C1 segment of cervical spinal cord (tissue), 14 donors: Measurements from ENCODE around the gene CHSY1.
A peak's percentile ranks its signal among the peaks of the same experiment; 100 is the strongest.

Source experiments
- DNase-seq, 14 donors: peaks; one replicate each; lab custom pipeline; 2025; lab: John Stamatoyannopoulos, UW

CHSY1 gene

DNA sequence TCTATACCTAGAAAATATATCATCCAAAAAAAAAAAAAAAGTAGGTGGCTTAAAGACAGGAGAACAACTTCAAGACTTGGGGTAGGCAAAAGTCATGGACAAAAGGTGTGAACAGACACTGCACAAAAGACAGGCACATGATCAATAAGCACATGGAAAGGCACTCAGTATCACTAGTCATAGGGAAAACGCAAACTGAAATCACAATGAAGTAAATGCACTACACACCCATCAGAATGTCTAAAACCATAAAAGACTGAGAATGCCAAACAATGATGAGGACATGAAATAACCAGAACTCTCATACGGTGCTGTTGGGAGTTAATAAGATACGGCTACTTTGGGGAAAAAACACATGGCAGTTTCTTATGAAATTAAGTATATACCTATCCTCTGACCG lies 40.0 kb downstream of the CHSY1 start:
- no peak for DNase-seq

DNA sequence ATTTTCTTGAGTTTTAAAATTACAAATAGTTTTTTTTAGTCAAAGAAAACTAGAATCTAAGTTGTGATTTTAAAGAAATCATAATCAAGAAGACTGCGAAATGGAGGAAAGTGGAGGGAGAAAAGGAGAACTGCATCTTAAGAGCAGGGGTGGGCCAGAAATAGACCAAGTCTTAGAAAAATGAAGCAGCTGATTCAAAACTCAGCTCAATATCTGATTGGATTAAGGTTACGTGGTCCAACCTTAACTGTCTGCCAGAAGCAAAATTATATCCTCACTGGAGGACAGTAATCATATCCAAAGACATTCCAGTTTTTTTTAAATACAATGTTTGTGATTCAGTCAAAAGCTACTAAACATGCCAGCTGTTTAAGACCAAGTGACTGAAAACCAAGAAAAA lies 41.4 kb downstream of the CHSY1 start:
- DNase-seq: no peak

DNA sequence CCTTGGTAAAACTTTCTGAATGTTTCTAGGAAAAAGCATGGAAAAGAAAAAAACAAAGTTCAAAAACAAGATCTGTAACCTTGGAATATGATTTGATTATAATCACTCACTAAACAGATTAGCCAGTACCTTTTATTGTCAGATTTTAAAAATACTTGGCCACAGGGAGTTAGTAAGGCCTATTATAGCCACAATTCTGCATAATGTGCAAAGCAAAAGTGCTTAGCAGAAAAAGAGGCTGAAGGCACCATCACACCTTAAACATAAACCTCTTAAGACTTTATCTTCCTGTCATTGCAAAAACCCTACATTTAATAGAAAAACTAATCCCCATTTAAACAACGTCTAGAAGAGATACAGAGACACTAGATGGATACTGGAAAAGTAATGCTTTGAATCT lies 41.8 kb downstream of the CHSY1 start:
- no peak for DNase-seq

DNA sequence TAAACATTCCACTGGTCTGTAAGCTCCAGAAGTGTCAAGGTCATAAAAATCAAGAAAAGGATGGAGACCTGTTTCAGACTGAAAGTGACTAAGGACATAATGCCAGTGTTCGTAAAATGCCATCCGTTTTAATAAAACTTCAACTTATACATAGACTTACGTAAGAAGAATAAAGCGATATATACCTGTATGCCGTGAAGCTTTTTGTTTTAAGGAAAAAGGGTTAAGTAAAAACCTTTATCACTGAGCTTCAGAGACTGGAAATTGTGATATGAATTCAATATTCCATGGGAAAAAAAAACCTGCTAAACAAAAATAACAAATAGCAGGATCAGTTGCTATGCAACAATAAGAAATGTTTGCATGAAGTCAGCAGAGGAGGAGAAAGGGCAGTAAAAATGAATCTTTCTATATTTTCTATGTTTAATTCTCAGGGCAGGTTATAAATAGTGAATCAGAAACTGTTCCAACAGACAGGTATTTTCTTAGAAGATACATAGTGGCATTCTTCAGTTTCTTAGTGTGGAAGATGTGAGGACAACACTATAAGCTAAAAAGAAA lies 42.5 kb downstream of the CHSY1 start:
- no peak for DNase-seq

DNA sequence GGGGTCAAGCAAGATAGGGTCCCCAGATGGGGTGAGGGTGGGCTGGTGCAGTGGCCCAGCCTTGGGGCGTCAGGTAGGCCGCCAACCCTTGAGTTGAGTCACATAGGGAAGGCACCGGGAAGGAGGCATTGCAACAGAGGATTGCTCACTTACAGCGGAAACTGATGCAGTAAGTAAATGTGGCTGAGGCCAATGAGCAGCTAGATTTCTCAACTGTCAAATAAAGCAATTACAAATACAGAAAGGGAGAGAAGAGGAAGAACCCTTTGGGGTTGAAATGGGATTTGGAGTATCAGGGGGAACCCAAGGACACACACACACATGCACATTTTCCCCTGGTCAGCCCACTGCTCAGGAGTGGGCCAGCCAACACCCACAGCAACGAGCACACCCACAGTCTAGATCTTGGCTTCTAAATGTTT lies 44.0 kb downstream of the CHSY1 start:
- peak in 1 of 14 donors; percentile 29 for DNase-seq

DNA sequence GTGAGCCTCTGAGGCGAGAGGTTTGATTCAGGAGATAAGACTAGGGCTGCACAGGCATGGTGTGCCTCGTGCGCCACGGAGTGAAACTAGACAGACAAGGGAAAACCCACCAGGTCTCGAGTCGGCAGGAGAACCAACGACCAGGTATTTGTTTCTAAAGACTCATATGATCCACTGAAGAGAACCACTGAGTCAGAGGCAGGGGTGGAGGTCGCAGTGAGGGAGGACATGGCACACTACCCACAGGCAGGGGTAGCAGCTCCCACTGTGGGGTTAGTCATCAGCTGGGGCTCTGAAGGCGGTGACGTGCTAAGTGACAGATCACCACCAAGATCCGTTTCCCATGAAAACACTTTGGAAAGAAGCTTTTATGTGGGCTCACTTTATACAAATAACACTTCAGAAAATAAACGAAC lies 45.7 kb downstream of the CHSY1 start:
- DNase-seq: peak in 1 of 14 donors; percentile 32

DNA sequence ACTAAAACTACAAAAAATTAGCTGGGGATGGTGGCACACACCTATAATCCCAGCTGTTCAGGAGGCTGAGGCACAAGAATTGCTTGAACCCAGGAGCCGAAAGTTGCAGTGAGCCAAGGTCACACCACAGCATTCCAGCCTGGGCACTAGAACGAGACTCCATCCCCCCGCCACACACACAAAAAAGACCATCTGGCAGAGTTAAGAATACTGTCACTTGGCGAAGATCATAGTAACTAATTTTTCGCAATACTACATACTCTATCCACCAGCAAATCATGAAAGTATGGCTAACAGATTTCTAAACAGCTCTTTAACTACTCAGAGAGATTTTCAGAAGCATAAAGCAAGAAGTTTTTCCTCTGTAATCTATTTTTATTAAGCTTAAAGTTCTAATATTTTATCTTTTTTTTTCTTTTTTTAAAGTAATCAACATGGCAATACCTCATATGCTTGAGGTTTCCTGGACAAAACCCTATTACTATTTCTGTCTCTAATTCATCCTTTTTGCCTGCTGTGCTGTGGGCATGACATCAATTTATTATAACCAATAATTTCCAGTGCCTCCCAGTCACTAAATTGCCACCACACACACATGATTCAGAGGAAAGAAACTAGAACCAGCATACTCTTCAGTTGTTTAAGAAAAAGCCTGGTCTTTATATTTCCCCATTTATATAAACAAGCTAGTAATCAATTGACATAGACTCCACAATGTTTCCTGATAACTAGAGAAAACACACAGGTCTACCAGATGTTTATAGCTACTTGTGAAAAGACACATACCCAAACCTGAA lies 46.9 kb downstream of the CHSY1 start:
- DNase-seq: no peak

DNA sequence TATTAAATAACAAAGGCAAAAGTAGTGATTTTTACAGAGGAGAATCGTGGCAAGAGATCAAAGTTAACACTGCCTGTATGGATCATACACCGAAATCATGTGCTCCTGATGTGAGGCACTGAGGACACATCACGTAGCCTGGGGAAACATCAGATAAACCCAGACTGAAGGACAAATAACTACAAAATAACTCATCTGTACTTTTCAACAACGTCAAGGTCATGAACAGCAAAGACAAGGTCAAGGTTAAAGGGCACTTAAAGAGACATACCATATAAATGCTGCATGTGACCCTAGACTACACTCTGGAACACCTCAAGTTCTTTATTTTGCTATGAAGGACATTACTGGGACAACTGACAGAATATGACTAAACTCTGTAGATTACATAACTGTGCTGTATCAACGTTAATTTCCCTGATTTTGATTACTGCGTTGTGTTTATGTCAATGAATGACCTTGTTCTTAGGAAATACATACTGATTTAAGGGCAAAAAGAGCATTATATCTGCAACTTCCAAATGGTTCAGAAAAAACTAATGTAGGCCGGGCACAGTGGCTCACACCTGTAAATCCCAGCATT lies 48.1 kb downstream of the CHSY1 start:
- DNase-seq: no peak

DNA sequence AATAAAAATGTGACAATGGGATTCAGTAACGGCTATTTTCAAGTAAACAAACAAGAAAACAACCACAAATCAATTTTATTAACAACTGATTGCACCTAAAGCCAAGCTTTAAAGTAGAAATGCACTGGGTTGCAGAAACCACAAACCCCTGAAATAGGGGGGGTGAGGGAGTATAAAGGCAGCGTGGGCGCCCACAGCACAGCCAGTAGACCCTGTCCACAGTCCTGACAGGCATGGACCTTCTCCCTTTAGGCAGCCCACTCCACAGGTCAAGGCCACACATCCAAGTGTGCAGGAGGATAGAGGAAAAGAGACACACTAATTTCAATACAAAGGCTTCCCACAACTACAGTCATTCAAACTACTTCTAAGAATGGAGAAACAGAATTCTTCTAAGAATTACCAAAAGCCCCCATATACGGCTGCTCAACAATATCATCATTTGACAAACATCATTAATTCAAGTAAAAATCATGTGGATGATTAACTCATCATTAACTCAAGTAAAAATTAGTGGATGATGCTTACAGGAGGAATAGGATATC lies 48.7 kb downstream of the CHSY1 start:
- DNase-seq: no peak

DNA sequence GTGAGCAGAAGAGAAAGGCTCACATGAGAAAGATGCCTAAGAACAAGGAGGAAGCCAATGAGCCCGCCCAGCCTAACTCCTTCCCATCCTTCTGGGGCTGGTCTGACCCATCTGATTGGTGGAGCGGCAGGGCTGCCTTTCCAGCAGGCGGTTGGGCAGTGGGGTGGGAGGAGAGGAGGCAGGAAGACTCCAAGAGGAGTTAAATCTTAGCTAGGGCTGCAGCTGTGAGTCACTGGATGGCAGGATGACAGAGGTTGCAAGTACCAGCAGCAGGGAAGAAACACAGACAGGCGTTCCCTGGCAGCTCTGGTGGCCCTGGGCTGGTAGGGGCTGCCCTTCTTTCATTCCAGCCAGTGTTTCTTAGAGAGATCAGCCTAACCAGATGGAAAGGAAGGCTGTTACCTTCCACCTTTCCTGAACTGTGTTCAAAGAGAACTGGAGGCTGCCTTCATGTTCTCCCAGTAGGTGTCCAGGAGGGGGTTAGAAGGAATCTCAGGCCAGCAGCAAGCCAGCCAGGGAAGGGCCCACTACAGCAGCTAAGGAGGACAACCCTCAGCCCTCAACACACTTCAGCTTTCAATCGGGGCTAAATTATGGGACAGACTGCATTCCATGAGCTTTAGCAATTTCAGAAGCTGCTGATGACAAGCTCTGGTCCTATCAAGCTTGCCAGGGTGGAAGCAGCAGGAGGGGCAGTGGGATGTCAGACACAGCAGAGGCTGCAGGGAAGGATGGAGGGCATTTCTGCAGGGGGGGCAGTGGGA lies 50.3 kb downstream of the CHSY1 start:
- peak in 9 of 14 donors; percentile 25 to 84 (median 58) for DNase-seq

DNA sequence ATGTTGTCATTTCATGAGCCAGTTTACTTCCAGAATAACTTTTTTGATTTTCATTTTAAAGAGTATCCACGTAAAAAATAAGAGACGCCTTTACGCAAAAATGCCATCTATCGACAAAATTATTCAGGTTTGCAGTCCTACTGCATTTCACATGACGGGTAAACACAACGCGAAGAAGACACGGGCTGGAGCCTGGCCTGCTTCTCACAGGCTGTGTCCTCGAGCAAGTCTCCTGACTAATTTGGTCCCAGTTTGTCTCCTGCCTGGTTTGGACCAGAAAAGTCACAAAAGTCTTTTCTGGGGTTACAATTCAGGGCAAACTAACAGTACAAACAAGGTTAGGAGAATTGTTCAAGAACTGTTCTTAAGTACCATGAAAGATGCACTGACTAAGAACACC lies 51.7 kb downstream of the CHSY1 start:
- DNase-seq: no peak

DNA sequence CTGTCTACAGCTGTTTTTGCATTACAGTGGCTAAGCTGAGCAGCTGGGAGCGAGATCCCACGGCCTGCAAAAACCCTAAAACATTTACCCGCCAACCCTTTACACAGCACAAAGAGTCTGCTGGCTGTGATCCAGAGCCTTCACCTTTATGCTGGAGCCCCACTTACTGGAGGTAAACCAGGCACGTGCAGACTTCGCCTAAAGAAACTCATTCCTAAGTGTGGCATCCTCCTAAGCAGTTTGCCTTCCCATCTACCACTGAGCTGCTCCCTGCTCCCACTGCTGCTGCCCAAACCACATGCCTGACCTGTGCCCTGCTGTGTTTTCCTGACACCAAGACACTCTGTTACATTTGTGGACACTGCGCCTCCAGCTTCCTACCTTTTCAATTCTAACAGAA lies 53.0 kb downstream of the CHSY1 start:
- no peak for DNase-seq

DNA sequence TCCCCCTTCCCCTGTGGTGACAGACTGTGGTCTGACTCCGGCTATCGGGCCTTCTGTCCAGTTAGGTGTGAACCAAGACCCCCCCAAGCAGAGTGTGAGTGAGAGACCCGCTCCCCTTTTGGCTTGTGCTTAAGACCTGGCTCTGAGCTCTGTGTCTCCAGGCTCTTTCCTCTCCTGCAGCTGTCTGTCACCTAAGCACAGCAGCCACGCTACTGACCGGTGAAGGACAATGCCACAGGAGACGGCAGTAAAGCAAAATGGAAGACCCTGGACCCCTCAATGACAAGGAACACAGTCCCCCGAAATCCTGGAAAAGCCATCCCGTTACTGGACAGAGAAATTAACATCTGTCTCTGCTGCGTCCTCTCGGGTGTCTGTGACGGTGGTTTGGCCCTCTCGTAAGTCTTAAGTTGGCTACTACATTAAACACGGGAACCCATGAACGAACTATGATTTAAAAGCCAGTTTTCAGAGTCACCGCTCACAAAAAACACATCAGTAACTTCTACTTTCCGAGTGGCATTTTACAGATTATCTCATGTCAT lies 53.7 kb downstream of the CHSY1 start:
- no peak for DNase-seq

DNA sequence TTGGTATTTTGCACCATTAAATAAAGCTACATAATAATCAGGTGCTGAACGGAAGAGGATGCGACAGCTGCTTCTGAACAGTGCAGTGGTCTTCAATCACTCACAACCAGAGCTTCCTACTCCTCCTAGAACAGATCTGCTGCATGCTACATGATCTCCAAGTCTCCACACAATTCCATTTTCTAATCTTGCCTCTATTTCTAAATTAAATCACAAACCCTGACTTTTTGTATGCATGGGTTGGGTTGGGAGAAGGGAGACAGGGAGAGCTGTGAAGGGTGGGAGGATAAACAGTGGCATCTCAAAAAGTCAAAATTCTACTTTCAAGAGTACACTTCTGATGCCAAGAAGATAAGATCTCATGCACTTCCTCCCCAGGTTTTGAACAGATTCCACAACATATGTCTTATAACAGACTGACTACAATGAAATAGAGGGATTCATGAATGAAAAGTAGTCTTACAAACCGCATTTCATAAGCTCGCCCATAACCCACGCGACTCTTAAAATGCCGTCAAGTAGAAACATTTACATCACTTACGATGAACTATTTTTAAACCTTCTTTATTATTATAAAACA lies 57.2 kb downstream of the CHSY1 start:
- no peak for DNase-seq

DNA sequence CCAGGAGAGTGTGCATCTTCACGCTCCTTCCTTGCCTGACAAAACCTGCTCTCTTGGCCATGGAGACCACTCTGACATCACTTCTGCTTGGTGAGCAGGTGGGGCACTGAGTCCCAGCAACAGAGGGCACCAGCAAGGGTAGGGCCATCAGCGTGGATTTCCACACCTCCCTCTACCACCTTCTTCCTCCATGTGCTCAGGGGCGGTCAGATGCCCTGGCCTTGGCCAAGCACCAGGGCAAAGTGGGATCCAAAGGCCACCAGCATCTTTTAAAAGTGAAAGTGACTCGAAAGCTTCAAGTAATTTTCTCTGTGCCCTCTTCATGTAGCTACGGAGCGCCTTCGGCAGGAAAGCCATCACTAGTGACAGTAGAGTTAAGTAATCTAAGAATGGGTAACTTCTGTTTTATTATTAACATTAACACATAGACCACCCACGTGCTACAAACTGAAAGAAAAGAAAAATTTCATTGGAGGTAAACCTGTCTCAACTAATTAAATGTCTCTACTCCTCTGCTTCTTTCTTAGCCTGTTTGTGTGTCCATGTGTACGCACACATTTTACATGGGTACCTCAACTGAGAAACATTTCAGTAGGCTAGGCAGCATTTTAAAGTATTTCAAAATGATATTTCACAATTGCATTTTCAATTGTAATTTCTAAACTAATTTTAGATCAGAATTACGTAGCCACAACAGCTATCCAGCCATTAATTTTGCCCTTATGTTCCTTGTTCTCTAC lies 57.9 kb downstream of the CHSY1 start:
- no peak for DNase-seq

DNA sequence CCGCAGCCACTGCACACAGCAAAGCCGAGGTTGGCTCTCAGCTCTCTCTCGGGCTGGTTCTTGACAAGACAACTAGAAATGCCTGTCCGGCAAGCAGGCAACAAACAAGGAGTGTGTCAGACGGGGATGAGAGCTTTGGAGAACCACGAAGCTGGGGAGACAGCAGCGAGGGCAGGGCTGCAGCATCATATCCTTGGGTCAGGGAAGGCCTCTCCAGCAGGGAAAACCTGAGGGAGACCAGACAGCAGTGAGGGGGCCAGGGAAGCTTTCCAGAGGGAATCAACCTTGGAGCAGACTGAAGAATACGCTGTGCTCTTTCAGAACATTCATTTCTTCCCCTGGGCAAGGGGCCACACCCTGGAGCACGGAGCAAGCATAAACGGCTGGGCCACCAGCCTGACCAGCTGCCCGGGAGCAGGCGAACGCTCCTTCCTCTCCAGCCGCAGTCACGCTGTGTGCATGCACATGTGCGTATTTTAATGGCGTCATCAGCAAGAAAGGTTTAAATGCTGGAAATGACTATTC lies 58.7 kb downstream of the CHSY1 start:
- DNase-seq: peak in 3 of 14 donors; percentile 32 to 45 (median 38)

DNA sequence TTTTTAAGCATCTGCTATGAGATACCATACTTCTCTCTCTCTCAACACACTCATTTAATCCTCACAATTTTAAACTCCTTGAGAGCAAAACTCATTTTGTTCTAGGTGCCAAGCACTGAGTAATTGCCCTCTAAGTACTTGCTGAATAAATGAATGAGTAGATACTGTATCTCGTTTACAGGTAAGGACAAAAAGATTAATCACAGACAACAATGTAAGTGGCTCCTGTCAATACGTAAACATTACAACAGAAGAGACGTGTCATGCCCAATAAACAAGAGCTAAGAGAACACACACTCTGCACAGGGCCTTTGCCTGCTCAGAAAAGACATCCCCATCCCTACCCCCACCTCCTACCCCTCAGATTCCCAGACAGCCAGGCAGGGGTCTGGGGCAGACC lies 59.8 kb downstream of the CHSY1 start:
- DNase-seq: no peak

DNA sequence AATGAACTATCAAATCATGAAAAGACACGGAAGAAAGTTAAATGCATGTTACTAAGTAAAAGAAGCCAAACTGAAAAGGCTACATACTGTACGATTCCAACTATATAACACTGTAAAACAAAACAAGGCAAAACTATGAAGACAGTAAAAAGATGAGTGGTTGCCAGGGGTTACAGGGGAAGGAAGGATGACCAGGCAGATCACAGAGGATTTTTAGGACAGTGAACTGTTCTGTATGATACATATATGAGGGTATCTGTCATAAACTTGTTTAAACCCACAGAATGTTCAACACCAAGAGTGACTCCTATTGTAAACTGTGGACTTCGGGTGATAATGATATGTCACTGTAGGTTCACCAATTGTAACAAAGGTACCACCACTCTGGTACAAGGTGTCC lies 60.6 kb downstream of the CHSY1 start:
- no peak for DNase-seq

DNA sequence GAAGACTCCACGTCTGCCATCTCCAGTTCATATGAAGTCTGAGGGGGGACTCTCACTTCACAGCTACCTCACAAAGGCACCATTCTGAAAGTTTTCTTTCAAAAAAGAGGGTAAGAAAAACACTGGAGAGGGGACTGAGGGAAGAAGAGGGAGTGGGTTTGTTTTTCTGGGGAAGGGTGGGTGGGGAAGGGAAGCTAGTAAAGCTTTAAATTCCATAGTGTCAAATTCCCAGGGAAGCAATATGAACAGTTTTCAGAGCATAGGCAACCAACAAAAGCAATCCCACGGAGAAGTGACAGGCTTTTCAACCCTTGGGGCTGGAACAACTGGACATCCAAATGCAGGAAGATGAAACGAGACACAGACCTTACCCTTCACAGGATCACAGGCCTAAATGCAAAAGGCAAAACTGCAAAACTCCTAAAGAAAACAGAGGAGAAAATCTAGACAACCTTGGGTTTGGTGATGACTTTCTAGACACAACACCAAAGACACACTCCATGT lies 61.7 kb downstream of the CHSY1 start:
- DNase-seq: no peak

DNA sequence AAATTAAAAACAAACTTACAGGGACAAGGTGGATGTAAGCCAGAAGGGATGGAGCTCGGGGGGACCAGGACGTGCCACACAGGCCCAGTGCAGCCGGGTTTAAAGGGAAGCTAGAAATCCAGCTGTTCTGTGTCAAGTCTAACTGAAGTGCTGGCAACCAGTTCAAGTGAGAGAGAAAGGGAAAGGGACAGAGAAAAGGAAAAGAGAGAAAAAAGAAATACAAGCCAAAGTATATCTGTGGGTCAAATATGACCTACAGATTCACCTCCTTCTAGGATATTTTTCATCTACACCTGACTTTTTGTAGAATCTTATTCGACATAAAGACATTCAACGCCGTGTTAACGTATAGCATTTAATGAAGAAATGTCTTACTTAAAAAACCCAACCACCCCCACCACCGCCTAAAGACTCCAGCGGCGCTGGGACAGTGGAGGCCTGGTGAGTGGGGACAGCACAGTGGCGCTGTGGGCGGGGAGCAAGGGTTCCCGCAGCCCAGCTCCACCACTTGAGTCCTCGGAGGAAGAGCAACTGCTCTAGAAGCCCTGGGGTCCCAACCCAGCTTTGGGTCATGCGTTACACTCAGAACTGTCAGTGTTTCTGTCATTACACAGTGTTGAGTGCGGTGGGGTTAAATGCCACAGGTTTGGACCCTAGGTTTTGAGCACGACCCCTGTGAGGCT lies 62.3 kb downstream of the CHSY1 start:
- no peak for DNase-seq
